HG03175 (cell line): ENCODE measurements around the gene AMFR.

Experiments
- ATAC-seq: cut with Tn5 transposase; IDR thresholded peaks from one replicate; pipeline ENCODE4 v1.9.1; 2021; ENCODE audit warnings: mild to moderate bottlenecking, moderate library complexity; ENCODE audit not compliant: unreplicated experiment

The AMFR gene

GRCh38 chr16:56349086-56349415 is 76.3 kb downstream of the AMFR start:
- ATAC-seq, result no peak

DNA sequence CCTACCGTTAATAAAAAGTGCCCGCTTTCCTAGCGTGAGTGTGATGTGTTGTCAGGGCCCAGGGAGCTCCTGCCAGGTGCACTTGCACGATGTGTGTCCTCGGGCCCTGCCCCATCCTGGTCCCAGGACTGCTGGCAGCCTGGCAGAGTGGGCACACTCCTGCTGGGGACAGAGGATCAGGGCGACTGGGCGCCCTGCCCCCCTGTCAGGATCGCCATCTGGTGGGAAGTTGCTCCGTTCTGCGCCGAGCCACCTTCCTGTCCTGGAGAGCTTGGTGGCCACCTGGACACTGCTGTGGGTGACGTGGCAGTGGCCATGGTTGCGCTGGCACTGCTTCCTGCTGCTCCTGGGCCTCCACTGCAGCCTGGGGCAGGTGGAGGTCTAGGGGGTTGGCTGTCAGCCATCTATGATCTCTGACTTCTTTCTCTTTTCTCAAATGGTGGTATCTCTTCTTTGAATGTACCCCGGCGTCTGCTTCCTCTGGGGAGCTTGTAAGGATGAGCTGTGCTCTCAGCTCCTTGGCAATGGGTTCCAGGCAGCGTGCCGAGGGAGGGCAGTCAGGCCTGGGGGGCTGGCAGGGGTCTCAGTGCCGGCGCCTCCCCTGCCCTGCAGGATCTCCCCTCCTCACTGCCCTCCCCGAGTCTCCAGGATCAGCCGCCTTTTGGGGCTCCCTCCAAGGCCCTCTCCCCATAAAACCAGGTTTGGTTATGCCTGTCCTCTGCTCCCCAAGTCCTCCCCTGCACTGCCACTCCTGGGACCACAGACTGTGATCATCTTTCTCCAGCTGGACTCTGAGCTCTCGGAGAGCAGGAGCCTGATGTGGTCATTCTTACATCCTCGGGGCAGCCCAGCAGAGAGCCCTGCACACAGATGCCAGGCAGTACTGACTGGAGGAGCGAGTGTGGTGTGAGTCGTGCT is 76.9 kb downstream of the AMFR start:
- ATAC-seq, result no peak

- no peak for ATAC-seq
These were observed 77.7 kb downstream of the AMFR start for GRCh38 chr16:56347670-56348069.

GRCh38 chr16:56347166-56347565 is 78.2 kb downstream of the AMFR start:
- no peak for ATAC-seq

DNA sequence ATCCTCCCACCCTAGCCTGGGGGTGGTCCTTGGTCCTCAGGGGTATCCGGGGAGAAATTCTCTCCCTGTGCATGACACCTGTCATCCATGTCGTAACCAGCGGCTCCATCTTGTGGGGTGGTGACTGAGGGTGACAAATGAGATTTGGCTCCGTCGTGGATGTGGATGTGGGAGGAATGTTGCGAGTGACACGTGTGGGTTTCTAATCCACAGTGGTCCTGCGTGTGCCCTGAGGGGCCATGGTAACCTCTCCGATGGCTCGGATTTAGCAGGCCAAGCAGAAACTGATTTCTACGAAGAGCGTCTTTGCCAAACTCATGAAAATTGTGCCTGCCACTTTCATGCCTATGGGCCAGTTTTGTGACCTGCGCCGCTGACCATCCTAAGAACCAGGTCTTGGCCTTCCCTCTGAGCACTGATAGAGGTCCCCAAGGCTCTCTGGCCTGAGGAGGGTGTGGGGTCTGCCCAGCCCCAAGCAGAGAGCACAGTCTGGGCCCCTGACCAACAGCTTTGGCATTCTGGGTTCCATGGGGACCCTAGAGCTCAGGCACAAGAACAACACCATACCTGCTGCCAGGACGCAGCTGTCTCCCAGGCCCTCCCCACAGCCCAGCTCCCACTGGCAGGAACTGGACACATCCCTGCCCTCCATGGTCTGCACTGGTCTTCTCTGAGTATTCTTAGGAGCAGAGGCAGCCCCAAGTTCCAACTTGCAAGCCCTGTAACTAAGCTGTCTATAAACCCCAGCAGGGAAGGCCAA is 79.0 kb downstream of the AMFR start:
- ATAC-seq, result no peak

GRCh38 chr16:56345406-56346050 is 79.8 kb downstream of the AMFR start:
- no peak for ATAC-seq

DNA sequence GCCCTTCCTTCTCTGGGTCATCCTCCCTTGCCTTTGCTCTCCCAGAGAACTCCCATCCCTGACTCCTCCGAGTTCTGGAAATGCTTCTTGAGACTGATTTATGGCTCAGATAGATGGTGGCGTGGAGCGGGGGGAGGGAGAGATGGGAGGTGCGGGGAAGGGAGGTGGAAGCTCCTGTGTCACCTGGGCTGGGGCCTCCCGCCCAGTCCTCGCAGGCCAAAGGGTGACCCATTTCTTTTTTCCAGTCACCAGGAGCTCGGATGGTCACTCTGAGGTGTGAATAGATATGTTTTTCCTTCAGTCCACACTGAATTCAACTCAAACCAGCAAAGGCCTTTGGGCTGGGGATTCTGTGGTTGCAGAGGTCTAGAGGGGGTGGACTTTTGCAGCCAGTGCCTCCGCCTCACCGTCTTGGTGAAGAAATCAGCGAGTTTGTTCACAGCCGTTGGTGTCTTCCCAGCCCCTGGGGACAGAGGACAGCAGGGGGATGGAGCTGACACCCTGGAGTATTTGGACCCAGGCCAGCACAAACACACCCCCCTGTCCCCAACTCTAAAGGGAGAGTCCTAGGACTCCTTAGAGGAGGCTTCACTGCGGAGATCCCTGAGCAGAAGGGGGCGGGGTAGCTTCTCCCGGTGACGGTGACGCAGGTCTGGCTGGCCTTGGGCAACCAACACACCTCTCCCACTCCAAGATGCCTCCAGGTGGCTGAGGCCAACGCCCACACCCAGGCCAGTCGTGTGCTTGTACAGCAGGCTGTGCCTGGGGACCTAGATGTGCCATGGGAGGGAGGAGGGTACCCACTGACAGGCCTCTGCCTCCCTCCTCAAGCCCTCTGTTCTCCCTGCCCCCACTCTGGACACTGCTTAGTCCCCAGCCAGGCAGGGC is 80.6 kb downstream of the AMFR start:
- no peak for ATAC-seq

DNA sequence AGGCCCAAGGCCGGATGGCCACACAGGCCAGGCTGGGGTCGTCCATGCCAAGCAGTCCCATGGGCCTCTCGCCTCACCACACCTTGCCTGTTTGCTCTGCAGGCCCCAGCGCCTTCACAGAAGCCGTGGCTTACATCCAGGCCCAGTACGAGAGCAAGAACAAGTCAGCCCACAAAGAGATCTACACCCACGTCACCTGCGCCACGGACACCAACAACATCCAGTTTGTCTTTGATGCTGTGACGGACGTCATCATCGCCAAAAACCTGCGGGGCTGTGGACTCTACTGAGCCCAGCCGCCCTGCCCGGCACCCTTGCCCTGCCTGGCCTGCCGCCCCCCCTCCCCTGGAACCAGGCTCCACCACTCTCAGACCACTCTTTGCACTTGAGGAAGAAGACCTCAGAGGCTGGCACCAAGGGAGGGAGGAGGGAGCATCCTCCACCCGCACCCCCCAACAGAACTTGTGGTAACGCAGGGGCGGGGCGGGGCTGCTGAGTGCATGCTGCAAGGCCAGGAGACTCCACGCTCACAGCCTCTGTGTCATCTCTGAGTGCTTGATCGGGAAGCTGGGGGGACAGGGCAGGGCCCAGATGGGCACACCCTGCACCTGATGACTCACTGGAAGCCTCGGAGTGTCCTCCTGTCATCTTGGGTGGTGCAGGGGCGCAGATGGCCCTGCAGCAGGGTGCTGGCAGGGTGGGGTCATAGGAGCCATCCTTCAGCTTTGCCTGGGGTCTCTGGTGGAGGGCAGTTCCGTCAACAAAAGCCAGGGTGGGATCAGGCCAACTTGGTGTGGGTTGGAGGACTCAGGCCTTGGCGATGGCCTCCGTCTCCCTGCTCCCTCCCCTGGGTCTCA is 81.5 kb downstream of the AMFR start:
- ATAC-seq, result no peak

DNA sequence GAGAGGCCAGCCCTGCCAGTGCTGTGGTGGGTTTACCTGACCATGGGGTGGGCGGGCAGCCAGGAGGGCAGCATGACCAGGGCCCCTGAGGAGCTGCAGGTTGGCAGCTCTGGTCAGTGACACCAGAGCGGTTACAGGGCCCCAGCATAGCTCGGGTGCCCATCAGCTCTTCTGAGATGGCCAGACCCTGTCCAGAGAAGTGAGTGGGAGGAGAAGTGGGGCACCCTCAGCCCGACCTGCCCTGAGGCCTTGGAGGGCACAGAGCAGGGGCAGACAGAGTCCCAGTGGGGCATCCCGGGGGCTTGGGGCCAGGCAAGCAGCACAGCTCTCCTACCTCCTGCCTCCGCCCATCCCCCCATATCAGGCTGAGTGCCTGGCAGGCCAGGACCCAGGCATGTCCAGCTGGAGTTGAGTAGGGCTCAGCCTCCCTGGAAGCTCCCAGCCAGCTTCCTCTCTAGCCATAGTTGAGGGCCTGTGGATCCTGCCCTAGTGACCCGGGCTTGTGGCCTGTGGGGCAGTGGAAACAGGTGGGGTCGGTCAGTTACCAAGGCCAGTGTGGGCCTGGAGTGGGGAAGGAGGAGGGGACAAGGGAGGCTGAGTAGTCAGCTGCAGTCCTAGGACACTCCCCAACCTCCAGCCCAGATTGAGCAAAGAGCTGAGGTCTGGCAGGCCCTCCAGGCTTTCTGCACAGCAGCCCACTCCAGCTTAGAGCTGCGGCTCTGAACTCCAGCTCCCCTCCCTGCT is 83.5 kb downstream of the AMFR start:
- no peak for ATAC-seq

DNA sequence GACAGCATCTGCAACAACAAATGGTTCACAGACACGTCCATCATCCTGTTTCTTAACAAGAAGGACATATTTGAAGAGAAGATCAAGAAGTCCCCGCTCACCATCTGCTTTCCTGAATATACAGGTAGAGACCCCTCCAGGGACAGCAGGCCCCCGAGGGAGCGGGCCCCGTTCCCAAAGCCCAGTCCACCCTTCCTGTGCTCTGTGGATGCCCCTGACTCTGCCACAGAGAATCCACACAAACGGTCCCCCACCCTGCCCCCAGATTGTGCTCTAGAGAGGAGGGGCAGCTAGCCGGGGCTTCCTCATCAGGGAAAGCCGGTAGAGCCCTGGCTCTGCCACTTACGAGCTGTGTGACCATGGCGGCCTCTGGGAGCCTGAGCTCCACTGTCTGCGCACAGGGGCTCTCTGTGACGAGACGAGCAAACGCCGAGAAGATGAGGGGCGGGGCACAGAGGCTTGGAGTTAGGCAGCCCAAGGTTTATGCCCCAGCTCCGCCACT is 84.4 kb downstream of the AMFR start:
- no peak for ATAC-seq

DNA sequence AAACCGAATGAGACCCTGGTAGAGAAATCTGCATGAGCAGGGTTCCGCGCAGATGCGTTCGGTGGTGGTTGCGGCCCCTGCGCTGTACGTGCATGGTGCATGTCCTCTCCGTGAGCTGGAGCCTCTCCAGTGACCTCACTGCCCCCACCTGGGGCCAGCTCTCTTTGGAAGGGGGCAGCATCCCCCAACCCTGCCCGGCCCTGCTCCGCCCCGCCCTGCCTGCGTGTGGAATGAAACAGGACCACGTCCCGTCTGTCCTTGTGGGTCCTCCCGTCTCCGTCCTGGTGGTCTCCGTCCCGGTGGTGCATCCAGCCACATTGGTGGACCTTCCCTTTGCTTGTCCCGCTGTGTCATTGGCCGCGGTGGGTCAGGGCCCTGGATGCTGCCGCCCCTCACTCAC is 84.9 kb downstream of the AMFR start:
- ATAC-seq, result no peak

DNA sequence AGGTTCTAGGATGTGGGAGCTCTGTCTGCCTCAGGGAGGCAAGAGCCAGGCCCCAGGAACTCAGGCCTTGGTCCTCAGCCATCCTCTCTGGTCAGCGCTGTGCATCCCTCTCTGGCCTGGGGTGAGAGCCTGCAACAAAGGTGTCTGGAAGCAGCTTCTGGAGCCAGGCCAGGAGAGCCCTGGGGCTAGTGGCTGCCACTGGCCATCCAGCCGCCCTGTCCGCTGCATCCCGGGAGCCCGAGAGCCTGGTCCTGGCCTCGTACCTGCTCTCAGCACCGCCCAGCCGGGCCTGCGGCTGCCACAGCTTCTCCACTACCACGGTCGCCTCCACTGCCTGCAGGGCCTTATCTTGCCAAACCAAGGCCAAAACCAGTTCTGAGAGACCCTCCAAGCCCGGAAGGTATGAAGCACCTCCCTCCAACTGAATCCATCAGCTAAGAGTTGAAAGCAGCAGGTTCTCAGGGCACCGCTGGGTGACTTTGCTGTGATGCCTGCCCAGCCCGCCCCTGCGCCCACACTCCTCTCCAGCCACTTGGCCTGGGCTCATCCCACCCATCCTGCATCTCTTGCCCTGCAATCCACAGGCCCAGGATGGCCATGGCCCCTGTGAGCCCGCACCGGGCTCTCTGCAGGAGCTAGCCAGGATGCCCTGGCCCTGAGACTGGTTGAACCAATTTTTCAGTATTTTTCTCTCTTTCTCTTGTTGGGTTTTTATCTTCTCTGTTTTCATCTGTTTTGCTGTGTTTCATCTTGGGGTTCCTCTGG is 85.7 kb downstream of the AMFR start:
- no peak for ATAC-seq

DNA sequence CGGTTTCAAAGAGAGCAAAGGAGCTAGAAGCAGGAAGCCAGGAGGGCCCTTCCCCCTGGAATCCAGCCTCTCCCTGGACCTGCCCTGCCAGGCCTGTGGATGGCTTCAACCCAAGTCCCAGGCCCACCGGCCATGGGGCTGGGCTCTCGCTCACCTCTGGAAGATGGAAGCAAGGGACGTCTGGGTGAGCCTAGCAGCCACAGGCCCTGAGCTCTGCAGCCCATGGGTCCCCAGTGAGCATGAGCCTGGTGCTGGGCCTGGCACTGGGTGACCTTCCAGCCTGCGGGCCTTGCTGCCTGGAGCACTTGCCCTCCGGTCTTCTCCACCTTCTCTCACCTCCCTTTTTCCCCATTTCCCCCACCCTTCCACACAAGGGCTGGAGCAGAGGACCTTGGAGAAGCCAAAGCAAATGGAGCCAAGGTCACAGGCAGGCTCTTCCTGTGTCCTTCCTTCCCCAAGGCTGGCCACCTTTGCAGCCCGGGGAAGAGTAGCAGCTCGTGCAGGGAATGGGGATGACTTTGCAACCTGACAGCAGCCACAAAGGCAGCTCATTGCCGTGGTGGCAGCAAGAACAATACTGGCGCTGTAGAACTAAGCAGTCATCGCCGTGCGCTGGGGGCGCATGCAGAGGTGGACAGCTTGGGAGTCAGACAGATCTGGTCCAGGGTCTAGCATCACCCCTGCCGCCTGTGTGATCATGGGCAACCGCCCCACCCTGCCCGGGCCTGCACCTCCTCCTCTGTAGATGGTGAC is 86.6 kb downstream of the AMFR start:
- no peak for ATAC-seq

- no peak for ATAC-seq
These were observed 87.5 kb downstream of the AMFR start for GRCh38 chr16:56337858-56338325.

- no peak for ATAC-seq
These were observed 88.1 kb downstream of the AMFR start for GRCh38 chr16:56337131-56337857.

- no peak for ATAC-seq
These were observed 88.6 kb downstream of the AMFR start for GRCh38 chr16:56336711-56337110.
